ENCODE results near the gene SEPHS2. TPM values are rescaled to one million over a fixed set of nuclear protein-coding genes. Genes with fewer than 3 reads are reported as not detected.
A peak's percentile ranks its signal among the peaks of the same experiment; 100 is the strongest.

The SEPHS2 gene
- total RNA-seq, 3 donors from 2014 or later (not counting 1 experiment from before 2014, with no cell fraction given), result 25.5 to 37.6 (median 35.0) TPM

DNA sequence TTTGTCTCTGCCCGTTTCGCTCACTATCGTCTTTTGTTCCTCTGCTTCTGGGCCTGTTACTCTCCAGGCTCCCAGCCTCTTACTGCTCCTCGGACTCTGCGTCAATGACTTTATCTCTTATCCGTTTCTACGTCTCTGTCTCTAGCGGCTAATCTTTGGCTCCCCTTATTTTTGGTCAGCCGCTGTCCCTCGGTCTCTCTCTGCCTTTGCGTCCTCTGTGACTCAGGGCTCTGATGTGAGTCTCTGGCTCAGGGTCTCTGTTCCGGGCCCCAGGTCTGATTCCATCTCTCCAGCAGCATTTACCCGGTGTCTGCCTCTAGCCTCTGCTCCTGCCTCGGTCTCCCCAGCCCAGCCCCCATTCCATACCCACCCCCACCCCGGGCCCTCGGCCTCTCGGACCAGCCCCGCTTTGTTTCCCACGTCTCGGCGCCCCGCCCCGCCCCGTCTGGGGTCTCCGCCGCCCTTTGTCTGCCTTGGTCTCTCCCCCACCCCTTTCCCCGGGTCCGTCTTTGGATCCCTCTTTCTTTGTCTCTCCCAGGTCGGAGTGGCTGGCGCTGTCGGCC is 51.0 kb downstream of the SEPHS2 start:
- no peaks in the 10 kb centered on the region for H3K27me3 Mint-ChIP-seq (ENCODE audit: low read depth in 2 of 2)
- peak overlapping the region; percentile 25 for H3K27ac ChIP-seq (ENCODE audit: low read length)
- H3K36me3 Mint-ChIP-seq, result no peaks in the 10 kb centered on the region
- no peak for ATAC-seq
- WGBS (ENCODE audit: insufficient coverage), result 29% methylated on average over 31 of the region's 31 CpGs
- peak overlapping the region; percentile 10 to 22 for H3K27ac Mint-ChIP-seq
- no peaks in the 10 kb centered on the region for H3K9me3 ChIP-seq (ENCODE audit: control insufficient read depth, insufficient read depth, low read length)
- H3K4me3 Mint-ChIP-seq, result peak overlapping the region; percentile 92
- no peaks in the 10 kb centered on the region for H3K36me3 ChIP-seq (ENCODE audit: control insufficient read depth, insufficient read depth, low read length)
- no peaks in the 10 kb centered on the region for H3K27me3 ChIP-seq (ENCODE audit: control insufficient read depth, insufficient read depth, low read length)
- no peak for DNase-seq
- H3K4me3 ChIP-seq (ENCODE audit: low read length), result peak overlapping the region; percentile 52
- TF ChIP-seq, protein P1, sequence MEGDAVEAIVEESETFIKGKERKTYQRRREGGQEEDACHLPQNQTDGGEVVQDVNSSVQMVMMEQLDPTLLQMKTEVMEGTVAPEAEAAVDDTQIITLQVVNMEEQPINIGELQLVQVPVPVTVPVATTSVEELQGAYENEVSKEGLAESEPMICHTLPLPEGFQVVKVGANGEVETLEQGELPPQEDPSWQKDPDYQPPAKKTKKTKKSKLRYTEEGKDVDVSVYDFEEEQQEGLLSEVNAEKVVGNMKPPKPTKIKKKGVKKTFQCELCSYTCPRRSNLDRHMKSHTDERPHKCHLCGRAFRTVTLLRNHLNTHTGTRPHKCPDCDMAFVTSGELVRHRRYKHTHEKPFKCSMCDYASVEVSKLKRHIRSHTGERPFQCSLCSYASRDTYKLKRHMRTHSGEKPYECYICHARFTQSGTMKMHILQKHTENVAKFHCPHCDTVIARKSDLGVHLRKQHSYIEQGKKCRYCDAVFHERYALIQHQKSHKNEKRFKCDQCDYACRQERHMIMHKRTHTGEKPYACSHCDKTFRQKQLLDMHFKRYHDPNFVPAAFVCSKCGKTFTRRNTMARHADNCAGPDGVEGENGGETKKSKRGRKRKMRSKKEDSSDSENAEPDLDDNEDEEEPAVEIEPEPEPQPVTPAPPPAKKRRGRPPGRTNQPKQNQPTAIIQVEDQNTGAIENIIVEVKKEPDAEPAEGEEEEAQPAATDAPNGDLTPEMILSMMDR (IDR thresholded peaks at IDR 0.05), result no peak
- no peaks in the 10 kb centered on the region for H3K9me3 Mint-ChIP-seq
- peaks cover 49% of the 10 kb centered on the region for H3K4me1 ChIP-seq (ENCODE audit: control insufficient read depth, insufficient read depth, low read length)
- intact Hi-C loops (cut with micrococcal nuclease), result no loop called here
- peaks cover 27 to 41% of the 10 kb centered on the region in 2 donors for H3K4me1 Mint-ChIP-seq

Other genes with a start within 250 kb of the SEPHS2 start
- gene SULT1A3, start 246.6 kb downstream of the SEPHS2 start, total RNA-seq, result 10 to 100 TPM; 15.9 to 27.1 (median 19.4) TPM
- 10 to 100 TPM; 17.0 to 43.5 (median 39.8) TPM for gene NPIPB13, start 197.4 kb downstream of the SEPHS2 start, total RNA-seq
- 100 to 1,000 TPM in 1 of 3 donors, 10 to 100 TPM in 2; 79.5 to 104 (median 87.7) TPM for gene CD2BP2, start 90.6 kb downstream of the SEPHS2 start, total RNA-seq
- gene TBC1D10B, start 75.4 kb downstream of the SEPHS2 start, total RNA-seq, result 10 to 100 TPM; 43.0 to 55.3 (median 50.2) TPM
- gene MYL11, start 71.1 kb downstream of the SEPHS2 start, total RNA-seq, result 1 to 10 TPM; 2.9 to 8.0 (median 7.2) TPM
- gene SEPTIN1, start 63.3 kb downstream of the SEPHS2 start, total RNA-seq, result 100 to 1,000 TPM; 196 to 210 (median 205) TPM
- gene ZNF48, start 50.5 kb downstream of the SEPHS2 start, total RNA-seq, result 1 to 10 TPM; 5.5 to 7.4 (median 7.1) TPM
- gene ZNF771, start 38.3 kb downstream of the SEPHS2 start, total RNA-seq, result 1 to 10 TPM in 2 of 3 donors, under 1 TPM in 1; 0.70 to 1.4 (median 1.4) TPM
- 10 to 100 TPM; 11.2 to 16.9 (median 15.2) TPM for gene DCTPP1, start 15.8 kb downstream of the SEPHS2 start, total RNA-seq
- gene ITGAL, start 26.9 kb upstream of the SEPHS2 start, total RNA-seq, result 1,000 to 10,000 TPM; 1,131 to 1,260 (median 1,176) TPM
- gene ZNF768, start 80.7 kb upstream of the SEPHS2 start, total RNA-seq, result 1 to 10 TPM; 3.3 to 7.2 (median 5.6) TPM
- gene ZNF747, start 89.0 kb upstream of the SEPHS2 start, total RNA-seq, result 1 to 10 TPM; 5.0 to 8.6 (median 6.3) TPM
- 10 to 100 TPM in 2 of 3 donors, 1 to 10 TPM in 1; 9.6 to 13.0 (median 11.7) TPM for gene ZNF764, start 112.5 kb upstream of the SEPHS2 start, total RNA-seq
- 10 to 100 TPM; 10.1 to 16.9 (median 16.5) TPM for gene ZNF688, start 125.8 kb upstream of the SEPHS2 start, total RNA-seq
- 10 to 100 TPM in 2 of 3 donors, 1 to 10 TPM in 1; 7.5 to 15.2 (median 10.4) TPM for gene ZNF785, start 139.8 kb upstream of the SEPHS2 start, total RNA-seq
- gene ZNF689, start 164.5 kb upstream of the SEPHS2 start, total RNA-seq, result 1 to 10 TPM; 8.8 to 9.3 (median 9.1) TPM
- 100 to 1,000 TPM in 2 of 3 donors, 10 to 100 TPM in 1; 81.0 to 110 (median 101) TPM for gene PRR14, start 205.1 kb upstream of the SEPHS2 start, total RNA-seq
- 100 to 1,000 TPM; 158 to 182 (median 172) TPM for gene FBRS, start 212.6 kb upstream of the SEPHS2 start, total RNA-seq